Uterine smooth muscle cell (primary cell): ENCODE data around the gene COPS2. TPM values are rescaled to one million over a fixed set of nuclear protein-coding genes. Genes with fewer than 3 reads are reported as not detected.

Source experiments
- total RNA-seq: library from RNA; depleted of rRNA; stranded (reverse); fragments of >200 nt; gene quantifications from 2 replicates; pipeline ENCODE4 v1.2.3, GENCODE V29; 2014

Gene COPS2
- total RNA-seq: 77.2 and 83.7 TPM in 2 replicates

DNA sequence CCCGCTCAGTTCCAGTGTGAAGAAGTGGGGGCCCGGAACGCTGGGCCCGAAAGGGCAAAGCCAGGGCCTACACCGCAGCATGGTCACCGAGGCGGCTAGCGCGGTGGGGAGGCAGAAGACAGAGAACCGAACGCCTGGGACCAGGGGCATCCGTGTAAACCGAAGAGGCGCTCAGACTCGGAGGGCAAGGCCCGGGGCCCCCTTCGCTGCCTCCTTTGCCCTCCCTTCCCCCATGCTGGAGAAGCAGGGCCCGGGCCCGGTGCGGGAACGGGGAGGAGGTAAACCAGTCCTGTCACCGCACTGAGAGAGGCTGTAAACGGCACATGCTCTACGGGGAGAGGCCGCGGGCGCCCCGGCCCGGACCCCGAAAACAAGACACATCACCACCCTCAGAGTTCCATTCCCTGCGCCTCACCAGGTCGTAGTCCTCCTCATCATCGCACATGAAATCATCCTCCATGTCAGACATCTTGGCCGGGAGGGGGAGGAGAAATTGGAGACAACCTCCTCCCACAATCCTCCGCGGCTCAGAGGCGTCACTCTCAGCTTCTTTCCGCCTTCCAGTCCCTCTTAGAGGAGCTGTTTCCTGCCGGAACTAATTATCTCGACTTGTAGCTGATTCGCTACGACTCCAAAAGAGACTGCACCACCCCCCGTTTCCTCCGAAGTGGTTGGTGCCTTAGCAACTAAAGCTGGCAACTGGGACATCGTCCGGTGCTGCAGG is at the start of gene COPS2:
TSS of gene COPS2 (minus strand) at position 490 of the 724 bp plus-strand sequence. CDS start at position 469, 21 bp downstream.

DNA sequence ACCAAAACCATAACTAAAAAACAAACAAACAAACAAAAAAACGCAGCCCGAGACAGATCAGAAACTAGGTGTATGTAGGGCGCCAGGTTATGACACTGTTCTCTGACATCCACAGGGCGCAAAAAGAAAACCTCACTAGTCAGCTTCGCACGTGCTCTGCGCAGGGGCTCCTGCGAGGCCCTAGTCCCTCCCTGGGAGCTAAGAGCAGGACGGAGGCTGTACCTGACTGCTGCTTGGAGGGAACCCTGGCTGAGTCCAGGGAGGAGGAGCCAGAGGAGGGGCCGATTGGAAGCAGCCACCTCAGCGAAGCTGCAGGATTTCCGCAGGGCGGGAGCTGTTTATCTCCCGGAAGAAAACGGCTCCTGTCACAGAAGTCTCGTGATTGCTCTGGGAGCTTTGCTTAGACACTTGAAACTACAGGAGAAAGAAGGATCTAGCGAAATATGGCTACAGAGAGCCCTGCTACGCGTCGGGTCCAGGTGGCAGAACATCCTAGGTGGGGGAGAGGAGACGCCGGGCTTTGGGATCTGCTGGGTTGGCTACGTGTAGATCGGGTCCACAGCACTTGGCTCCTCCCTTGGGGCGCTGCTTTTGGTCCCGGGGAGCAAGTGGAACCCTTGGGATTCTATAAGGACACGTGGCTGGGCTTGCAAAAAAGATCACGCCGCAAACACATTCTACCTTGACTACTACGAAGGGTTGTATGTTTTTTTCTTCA is 14.6 kb upstream of the COPS2 start, which contains the start of gene GALK2:
TSS of gene GALK2 (plus strand) at position 368 of the 718 bp plus-strand sequence. CDS start at position 444, 76 bp downstream.

Other genes with a start within 250 kb of the COPS2 start
- 1.5 and 1.7 TPM in 2 replicates for gene SHC4, start 191.7 kb downstream of the COPS2 start, total RNA-seq
- 25.3 and 26.2 TPM in 2 replicates for gene SECISBP2L, start 109.2 kb downstream of the COPS2 start, total RNA-seq
- 87.5 and 90.9 TPM in 2 replicates for gene GALK2, start 14.6 kb upstream of the COPS2 start, total RNA-seq